ENCODE data around the gene OTUB2. TPM values are rescaled to one million over a fixed set of nuclear protein-coding genes. Genes with fewer than 3 reads are reported as not detected.

Gene OTUB2
- total and polyA plus RNA-seq, 10 donors, result 0.07 to 1.1 (median 0.43) TPM

GRCh38 chr14:94031883-94032279, 5.7 kb downstream of the OTUB2 start:
- no peaks in the 10 kb centered on the region for H3K9me3 ChIP-seq
- H3K36me3 ChIP-seq, result no peaks in the 10 kb centered on the region
- intact Hi-C loops (cut with DNase I; ENCODE audit: low total_unique reads), result no loop called here
- no peak for DNase-seq
- TF ChIP-seq POLR2A (IDR thresholded peaks at IDR 0.05) (no peak), POLR2AphosphoS5 (IDR thresholded peaks at IDR 0.05) (no peak), CTCF (IDR thresholded peaks at IDR 0.05 in 8 of 11, conservative IDR thresholded peaks at IDR 0.05 in 3 of 11) (no peak)
- no peak overlapping the region for H3K27ac ChIP-seq
- no peaks in the 10 kb centered on the region for H3K27me3 ChIP-seq (replicated peaks in 1 of 7)
- 78 to 84% (median 80%) methylated on average over 7 of the region's 7 CpGs for WGBS, 5 donors
- no peak overlapping the region for H3K4me3 ChIP-seq
- peaks cover 0 to 31% (median 12%) of the 10 kb centered on the region in 6 donors for H3K4me1 ChIP-seq

GRCh38 chr14:94034886-94035285, 8.7 kb downstream of the OTUB2 start:
- no peak for DNase-seq
- no peak overlapping the region for H3K27ac ChIP-seq
- H3K36me3 ChIP-seq, result no peaks in the 10 kb centered on the region
- no peaks in the 10 kb centered on the region for H3K9me3 ChIP-seq
- no peak overlapping the region for H3K4me3 ChIP-seq
- peaks cover 0 to 8% (median 2%) of the 10 kb centered on the region in 6 donors for H3K4me1 ChIP-seq
- no peak for TF ChIP-seq POLR2AphosphoS5 (IDR thresholded peaks at IDR 0.05)
- TF ChIP-seq CTCF (IDR thresholded peaks at IDR 0.05 in 8 of 11, conservative IDR thresholded peaks at IDR 0.05 in 3 of 11), result no peak
- no peak for TF ChIP-seq POLR2A (IDR thresholded peaks at IDR 0.05)
- WGBS, 5 donors, result 43 to 72% (median 62%) methylated on average over 3 of the region's 3 CpGs
- H3K27me3 ChIP-seq (replicated peaks in 1 of 7), result no peaks in the 10 kb centered on the region
- intact Hi-C loops (cut with DNase I; ENCODE audit: low total_unique reads), result loop anchor here (5.0 kb wide), 1 partner anchor 142 kb away; no protein-coding TSS in a partner anchor

DNA sequence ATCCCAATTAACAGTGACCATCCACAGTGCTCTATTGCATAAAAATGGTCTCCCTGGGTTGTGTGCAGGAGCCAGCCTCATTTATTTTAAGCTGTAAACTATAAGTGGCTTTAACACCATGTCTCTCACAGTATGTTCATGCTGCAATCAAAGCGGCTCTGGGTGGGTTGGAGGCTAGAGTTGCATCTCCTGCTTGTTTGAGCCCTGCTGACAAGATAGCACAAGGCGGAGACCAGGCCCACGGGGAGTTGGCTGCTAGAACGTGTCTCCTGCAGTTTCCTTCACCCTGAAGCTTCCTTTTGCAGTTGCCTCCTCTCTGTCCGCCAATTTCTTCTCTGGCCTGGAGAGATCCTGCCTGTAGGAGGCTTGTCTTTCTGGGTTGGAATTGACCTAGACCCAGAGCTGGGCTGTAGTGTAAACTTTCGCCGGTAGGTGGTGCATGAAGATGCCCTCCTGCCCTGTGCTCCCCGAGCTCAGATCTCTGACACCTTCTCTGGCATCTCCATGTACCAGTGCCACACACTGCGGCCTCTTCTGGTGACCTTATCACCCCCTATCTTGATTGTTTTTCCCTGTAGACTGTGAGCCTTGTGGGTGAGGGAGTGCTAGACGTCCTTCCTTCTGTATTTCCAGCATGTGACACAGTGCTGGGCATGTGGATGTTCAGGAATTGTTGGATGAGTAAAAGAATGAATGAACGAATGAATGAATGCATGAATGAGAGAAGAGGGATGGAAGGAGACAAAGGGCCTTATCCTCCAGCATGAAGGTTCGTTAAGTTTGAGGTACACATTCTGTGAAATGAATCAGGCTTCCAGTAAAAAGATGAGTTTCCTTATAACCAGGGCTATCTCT, 10.4 kb downstream of the OTUB2 start:
- peak; percentile 85 for DNase-seq
- no peaks in the 10 kb centered on the region for H3K36me3 ChIP-seq
- H3K9me3 ChIP-seq, result no peaks in the 10 kb centered on the region
- intact Hi-C loops (cut with DNase I; ENCODE audit: low total_unique reads), result loop anchor here (2.0 to 5.0 kb wide), 2 partner anchors 100 to 141 kb away; no protein-coding TSS in a partner anchor
- no peaks in the 10 kb centered on the region for H3K27me3 ChIP-seq (replicated peaks in 1 of 7)
- TF ChIP-seq POLR2A (IDR thresholded peaks at IDR 0.05) (no peak), CTCF (IDR thresholded peaks at IDR 0.05 in 8 of 11, conservative IDR thresholded peaks at IDR 0.05 in 3 of 11) (peak; percentile 77 to 91 (median 87))
- WGBS, 5 donors, result 29 to 39% (median 35%) methylated on average over 12 of the region's 12 CpGs
- H3K4me3 ChIP-seq, result no peak overlapping the region
- peaks cover 0 to 20% (median 8%) of the 10 kb centered on the region in 6 donors for H3K4me1 ChIP-seq
- no peak overlapping the region for H3K27ac ChIP-seq

GRCh38 chr14:94037954-94038353, 11.8 kb downstream of the OTUB2 start:
- DNase-seq, result peak; percentile 71
- intact Hi-C loops (cut with DNase I; ENCODE audit: low total_unique reads), result loop anchor here (2.0 to 5.0 kb wide), 2 partner anchors 99 to 139 kb away; no protein-coding TSS in a partner anchor
- H3K4me3 ChIP-seq, result no peak overlapping the region
- H3K36me3 ChIP-seq, result no peaks in the 10 kb centered on the region
- H3K4me1 ChIP-seq, result peaks cover 0 to 34% (median 14%) of the 10 kb centered on the region in 6 donors
- no peak for TF ChIP-seq POLR2AphosphoS5 (IDR thresholded peaks at IDR 0.05)
- H3K9me3 ChIP-seq, result no peaks in the 10 kb centered on the region
- no peak overlapping the region for H3K27ac ChIP-seq
- H3K27me3 ChIP-seq (replicated peaks in 1 of 7), result no peaks in the 10 kb centered on the region
- WGBS, 5 donors, result 85 to 94% (median 89%) methylated on average over 9 of the region's 9 CpGs
